ENCODE data around the gene PLEKHA6. TPM values are rescaled to one million over a fixed set of nuclear protein-coding genes. Genes with fewer than 3 reads are reported as not detected.

The PLEKHA6 gene
- total RNA-seq, 1 experiment from 2014 or later: 2.1 TPM

GRCh38 chr1:204257446-204257845 lies 102.3 kb downstream of the PLEKHA6 start:
- no CpG with 5 or more reads among the region's 24 CpGs for WGBS (ENCODE audit: extremely low coverage, insufficient read length, low lambda C conversion rate)
- Histone ChIP-seq H2BK12ac (ENCODE audit: insufficient read length, low read depth, low read length) (no peak overlapping the region), H3K18ac (ENCODE audit: insufficient read length, low read depth, low read length) (no peak overlapping the region), H4K20me1 (ENCODE audit: control insufficient read depth, insufficient read depth, insufficient read length) (no peaks in the 10 kb centered on the region), H3K27ac (ENCODE audit: insufficient read length, low read depth, low read length) (no peak overlapping the region), H2BK120ac (ENCODE audit: low read depth, low read length, poor library complexity, severe bottlenecking) (no peak overlapping the region), H3K23ac (ENCODE audit: insufficient read length, low read depth, low read length) (no peak overlapping the region), H3K56ac (ENCODE audit: insufficient read length, low read depth, low read length) (no peak overlapping the region), H2BK20ac (ENCODE audit: low read depth, low read length, poor library complexity, severe bottlenecking) (no peak overlapping the region), H2AK5ac (ENCODE audit: insufficient read length, low read length) (no peak overlapping the region), H3K9me3 (ENCODE audit: control insufficient read depth, low read depth, low read length) (no peaks in the 10 kb centered on the region), H3K9ac (ENCODE audit: extremely low read depth, insufficient read length, low read length) (no peak overlapping the region), H2BK5ac (ENCODE audit: insufficient read length, low read length) (no peak overlapping the region), H4K8ac (replicated peaks; ENCODE audit: insufficient read length, low read depth, low read length) (no peak overlapping the region), H4K5ac (ENCODE audit: insufficient read length, low read depth, low read length) (no peak overlapping the region), H3K79me1 (ENCODE audit: insufficient read depth, low read depth, low read length, poor library complexity, severe bottlenecking) (no peaks in the 10 kb centered on the region), H3K79me2 (ENCODE audit: insufficient read depth, low read length) (no peaks in the 10 kb centered on the region), H2BK15ac (ENCODE audit: low read depth, low read length) (no peak overlapping the region), H3K14ac (ENCODE audit: insufficient read depth, low read length) (no peak overlapping the region; the same call in 1 of the 2 replicates), H2AFZ (ENCODE audit: low read length) (no peak overlapping the region), H3K23me2 (ENCODE audit: insufficient read length, low read depth, low read length, poor library complexity, severe bottlenecking) (no peaks in the 10 kb centered on the region), H3K4me2 (ENCODE audit: insufficient read depth, insufficient read length, low read length) (no peak overlapping the region), H3T11ph (ENCODE audit: low read length) (no peak overlapping the region), H3K4me1 (ENCODE audit: insufficient read depth, low read length) (peaks cover 7% of the 10 kb centered on the region), H4K91ac (ENCODE audit: insufficient read length, low read depth, low read length) (no peak overlapping the region), H3K4ac (ENCODE audit: low read depth, low read length) (no peak overlapping the region), H3K27me3 (ENCODE audit: insufficient read depth, low read length) (no peaks in the 10 kb centered on the region)
- no peak for DNase-seq
- no peaks in the 10 kb centered on the region for H3K27me3 Mint-ChIP-seq (ENCODE audit: low read depth)
- peaks cover 40 to 41% of the 10 kb centered on the region in 2 experiments for H3K4me1 Mint-ChIP-seq
- TF ChIP-seq CTCF (conservative IDR thresholded peaks at IDR 0.05): no peak
- peaks cover 0 to 15% (median 0%) of the 10 kb centered on the region in 3 experiments; a peak in 3 of 7 replicates for H3K36me3 Mint-ChIP-seq (ENCODE audit: insufficient read depth in 1 of 3, low read depth in 3 of 3)
- no peaks in the 10 kb centered on the region for H3K9me3 Mint-ChIP-seq
- H3K4me3 Mint-ChIP-seq: no peak overlapping the region
- H3K27ac Mint-ChIP-seq: no peak overlapping the region
